GM19372 (cell line): ENCODE data around the gene CDH8.
"Not testable (repeated sequence)": the region's sequence is repeated elsewhere in the genome, so short reads cannot be mapped to it uniquely, and the experiment has no call there.

Experiments
- ATAC-seq: cut with Tn5 transposase; IDR thresholded peaks from one replicate; pipeline ENCODE4 v1.9.1; 2021; ENCODE audit warnings: mild to moderate bottlenecking, low read depth, moderate library complexity; ENCODE audit not compliant: unreplicated experiment

Gene CDH8

DNA sequence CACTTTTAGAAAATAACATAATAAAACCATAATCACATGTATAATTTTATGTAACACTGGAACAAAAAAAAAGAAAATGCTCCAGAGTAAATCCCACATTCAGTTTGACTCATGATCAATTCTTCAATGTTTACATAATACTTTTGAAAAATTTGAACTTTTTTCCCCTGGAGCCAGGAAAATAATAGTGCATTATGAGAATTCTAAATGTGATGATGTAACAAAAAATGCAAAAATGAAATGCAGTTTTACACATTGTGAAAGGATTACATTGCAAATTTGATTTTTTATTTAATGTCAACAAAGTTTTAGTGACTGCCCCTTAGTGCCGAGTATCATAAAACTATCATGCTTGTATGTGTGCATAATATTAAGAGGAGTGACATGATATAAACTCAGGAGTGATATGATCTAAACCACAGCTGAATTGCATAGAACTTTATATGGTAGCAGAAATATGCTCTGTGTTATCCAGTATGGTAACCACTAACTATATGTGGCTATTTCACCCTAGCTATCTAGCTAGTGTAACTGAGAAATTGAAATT lies 238.2 kb downstream of the CDH8 start:
- no peak for ATAC-seq

DNA sequence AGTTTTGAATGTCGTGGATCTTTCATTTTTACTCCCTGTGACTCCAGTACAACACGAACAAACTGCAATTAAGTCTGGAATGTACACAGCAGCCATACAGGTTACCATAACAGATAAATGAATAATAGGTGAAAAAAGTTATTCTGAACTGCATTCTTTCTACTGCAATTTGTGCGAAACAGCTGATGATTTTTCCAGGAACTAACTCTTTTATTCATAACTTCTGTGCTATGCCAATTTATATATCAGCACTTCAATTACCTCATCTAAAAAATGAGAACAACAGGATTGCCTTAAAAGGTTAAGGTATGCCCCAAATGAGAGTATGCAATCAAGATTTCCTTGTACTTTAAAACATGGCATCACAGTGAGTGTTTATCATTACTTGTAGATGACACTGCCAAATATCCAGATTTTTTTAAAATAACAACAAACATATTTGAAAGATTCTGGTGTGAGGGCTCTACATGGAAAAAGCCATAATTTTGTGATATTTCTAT lies 238.9 kb downstream of the CDH8 start:
- ATAC-seq, result no peak

DNA sequence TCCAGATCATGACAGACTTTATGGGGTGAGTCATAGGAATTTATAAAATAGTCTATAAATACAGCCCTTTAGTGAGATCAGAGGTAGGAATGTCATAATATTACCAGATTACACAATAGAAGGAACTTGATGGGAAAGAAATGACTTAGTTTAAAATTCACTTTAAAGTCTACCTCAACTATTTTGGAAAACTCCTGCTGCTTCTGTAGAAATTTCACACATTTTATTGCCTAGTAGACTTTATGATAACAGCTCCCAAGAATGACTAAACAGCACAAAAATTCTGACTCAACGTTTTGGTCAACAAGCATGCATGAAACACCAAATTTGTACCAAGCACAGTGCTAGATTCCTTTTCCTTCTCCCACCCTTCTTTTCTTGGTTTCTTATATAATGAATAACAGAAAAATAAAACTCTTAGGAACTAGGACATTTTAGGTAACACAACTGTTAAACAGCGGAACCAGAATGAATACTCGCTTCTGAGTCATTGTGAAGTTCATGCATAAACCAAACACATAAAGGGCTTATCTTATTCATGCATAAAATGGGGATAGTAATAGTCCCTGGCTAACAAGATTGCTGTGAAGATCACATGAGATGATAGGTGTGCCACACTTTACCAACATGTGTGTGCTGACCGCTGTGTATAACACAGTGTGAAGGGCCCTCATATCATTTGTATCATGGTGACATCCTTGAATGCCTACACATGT lies 243.9 kb downstream of the CDH8 start:
- no peak for ATAC-seq

DNA sequence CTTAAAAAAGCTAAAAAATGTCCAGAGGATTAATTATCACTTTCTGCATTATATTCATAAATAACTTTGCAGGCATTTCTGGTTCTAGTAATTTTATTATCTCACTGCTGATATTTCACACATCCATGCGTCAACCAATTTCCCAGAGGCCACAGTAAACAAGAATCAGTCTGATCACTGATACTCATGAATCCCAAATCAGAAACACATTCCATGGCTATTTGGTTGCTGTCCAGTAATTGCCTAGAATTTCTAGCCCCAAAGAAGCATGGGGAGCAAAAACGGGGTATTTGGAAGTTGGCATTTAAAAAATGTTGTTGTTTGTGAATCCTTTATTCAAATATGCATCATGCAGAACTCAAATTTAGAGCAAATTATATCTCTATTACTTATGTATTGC lies 244.8 kb downstream of the CDH8 start:
- no peak for ATAC-seq

DNA sequence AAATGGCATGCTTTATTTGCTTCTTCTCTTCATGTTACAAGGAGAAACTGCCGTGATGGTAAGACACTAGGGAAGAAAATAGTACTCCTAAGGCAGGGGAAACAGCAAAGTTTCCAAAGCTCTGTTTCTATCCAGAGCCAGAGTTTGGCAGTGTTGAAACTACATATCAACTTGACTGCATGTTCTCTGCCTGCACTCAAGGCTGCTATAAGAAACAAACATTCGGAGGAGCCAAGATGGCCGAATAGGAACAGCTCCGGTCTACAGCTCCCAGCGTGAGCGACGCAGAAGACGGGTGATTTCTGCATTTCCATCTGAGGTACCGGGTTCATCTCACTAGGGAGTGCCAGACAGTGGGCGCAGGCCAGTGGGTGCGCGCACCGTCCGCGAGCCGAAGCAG lies 254.4 kb downstream of the CDH8 start:
- ATAC-seq, result not testable (repeated sequence)

DNA sequence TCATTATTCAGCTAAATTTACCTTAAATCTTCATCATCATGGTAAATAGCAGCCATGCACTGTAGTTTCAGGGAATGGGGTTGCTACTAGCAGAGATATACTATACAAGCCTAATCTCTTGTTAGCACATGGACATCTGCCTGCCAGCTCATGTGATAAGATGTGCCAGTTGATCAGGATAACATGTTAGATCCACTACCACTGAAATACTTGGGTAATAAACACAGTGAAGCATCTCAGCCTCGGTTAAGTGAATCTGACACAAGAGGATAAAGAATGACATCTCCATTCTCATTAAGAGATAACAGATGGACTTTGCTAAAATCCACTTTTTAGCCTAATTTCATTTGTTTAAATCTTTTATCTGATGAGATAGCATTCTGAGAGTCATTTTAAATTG lies 256.1 kb downstream of the CDH8 start:
- ATAC-seq, result no peak

DNA sequence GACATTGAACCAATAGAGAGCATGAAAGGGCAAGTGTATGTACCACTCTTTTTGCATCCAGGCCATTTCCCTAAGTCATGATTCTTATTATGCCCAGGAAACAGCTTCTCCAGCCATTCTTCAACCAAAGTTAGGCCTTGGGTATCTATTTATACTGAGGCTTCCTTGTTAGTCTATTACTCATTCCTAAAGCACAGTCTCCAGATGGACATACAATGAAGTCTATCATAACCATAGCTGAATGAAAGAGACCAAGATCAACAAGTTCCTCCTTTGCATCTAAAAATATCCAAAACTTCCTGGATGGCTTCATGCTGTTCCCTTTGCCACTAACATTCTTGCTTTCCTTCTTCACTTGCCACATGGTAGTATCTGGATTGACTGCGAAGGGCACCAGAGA lies 265.9 kb downstream of the CDH8 start:
- ATAC-seq, result no peak

DNA sequence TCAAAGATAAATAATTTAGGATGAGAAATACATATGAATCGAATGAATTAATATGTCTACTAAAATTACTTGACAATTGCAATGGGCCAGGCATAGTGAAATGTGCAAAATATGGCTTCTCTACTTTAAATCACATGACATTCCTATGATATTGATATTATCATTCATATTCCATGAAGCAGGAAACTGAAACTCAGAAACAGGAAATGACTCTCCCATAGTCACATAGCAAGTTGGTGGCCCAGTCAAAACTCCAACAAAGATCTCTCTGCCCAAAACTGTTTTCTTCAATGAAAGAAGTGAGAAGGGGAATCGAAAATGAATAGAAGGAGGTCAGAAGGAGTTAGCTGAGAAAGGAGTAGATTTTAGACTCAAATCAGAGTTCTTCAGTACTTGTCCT lies 272.2 kb downstream of the CDH8 start:
- no peak for ATAC-seq

DNA sequence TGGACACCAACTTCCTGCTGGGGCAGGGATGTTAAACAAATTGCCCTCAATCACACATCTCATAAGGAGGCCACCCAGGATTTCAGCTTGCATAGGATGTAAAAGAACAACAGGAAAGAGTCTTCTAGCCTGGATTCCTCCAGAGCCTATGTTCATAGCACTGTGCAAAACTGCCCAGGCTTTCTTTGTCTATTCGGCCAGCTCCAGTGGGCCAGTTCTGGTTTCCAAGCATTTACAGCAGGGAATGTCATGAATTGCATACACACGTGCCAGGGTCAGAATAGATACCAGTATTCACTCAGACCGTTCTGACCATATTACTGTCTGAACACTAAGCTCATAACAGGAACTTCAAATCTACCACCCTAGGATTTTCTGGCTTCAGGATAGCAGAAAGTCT lies 273.2 kb downstream of the CDH8 start:
- no peak for ATAC-seq

DNA sequence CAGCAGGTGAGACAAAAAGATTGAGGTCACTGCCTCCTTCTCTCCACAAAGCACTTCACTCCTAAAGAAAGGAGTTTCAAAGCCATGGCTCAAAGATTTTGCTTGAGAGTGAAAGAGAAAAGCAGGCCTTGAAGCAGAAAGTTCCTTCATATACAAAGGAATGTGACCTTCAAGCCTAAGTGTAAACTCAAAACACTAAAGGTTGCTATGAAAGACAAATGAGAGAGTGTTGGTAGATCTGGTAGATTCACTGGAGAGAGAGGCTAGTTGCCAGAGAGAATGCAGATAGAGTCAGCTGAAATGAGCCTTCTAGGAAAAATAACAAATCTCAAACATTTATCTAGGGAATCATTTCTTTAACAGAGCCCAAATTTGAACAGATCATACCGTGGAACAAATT lies 305.2 kb downstream of the CDH8 start:
- no peak for ATAC-seq

DNA sequence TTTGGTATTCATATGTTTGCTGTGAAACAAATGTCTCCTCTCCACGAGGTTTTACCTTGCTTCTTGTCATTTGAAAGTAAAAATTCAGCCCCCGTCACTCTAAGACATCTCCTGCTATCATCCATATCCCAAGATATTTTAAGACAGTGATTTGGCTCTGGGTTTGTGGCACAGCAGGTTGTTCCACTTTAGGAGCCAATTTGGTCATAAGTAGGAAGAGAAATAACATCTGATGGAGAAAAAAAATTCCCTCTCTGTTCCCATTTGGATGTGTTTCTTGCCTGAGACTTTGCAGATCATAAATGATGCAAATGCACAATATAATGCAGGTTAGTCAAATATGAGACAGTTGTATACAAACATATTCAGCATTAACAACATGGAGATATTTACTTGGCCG lies 309.5 kb downstream of the CDH8 start:
- ATAC-seq, result no peak

DNA sequence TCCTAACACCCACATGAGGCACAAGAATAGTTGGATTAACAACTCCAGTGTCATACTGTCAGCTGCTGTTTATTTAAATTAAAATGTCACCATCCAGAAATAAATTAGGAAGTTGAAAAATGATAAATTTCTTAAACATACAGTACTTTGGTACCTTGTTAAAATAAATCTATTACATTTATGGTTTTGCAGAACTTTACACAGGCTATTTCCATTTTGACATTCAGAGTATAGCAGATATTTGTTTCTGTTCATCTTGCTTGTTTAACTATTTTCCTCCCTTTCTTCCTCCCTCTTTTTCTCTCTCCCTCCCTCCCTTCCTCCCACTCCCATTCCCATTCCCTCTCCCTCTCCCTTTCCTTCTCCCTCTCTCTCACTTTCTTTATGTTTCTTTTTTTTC lies 310.1 kb downstream of the CDH8 start:
- no peak for ATAC-seq

DNA sequence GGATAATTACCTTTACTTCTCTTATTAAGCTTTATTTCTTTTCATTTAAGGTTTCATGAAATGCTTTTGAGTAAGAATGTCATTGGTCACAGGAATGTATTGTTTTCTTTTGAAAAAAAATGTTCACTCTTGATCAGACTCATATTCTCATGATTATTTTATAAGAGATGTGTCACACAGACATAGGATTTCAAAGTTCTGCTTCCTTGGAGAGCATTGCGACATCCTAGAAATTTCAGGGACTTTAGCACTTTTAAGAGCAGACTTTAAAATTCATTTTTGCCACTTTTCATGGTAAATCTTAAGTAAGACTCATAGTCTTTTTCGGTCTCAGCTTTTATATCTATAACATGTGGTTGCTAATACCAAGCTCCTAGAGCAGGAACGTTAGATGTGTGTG lies 314.7 kb downstream of the CDH8 start:
- no peak for ATAC-seq

DNA sequence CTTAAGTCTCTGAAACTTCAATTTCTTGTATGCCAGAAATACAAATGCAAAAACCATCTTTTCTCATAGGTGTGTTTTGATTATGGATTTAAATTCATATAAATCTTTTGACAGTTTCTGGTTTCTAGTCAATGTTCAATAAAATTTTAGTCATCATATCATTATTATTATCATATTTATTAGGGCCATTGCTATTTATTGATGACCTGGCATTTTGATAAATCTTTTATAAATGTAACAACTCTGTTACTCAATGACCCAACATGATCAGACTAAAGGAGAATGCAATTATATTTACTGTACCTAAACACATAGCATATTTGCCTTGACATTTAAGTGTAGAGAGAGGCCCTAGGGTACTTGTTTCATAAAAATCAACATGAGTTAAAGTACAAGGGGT lies 320.8 kb downstream of the CDH8 start:
- no peak for ATAC-seq

DNA sequence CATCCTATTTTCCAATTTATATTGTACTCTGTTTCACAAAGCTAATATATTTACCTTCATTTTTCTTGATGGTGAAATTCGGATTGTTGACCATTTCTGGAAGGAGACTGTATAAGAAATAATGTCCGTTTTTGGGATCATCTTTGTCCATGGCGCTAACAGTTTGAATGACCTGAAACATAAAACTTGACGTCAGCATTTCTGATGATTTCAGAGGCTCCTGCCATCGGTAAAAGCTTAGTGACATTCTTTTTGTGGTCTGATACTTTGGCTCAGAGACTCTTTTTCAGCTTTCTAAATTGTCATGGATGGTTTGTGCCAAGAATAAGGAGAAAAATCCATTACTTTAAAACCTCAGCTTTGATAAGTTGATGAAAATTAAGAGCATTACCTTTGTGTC lies 322.5 kb downstream of the CDH8 start:
- no peak for ATAC-seq

DNA sequence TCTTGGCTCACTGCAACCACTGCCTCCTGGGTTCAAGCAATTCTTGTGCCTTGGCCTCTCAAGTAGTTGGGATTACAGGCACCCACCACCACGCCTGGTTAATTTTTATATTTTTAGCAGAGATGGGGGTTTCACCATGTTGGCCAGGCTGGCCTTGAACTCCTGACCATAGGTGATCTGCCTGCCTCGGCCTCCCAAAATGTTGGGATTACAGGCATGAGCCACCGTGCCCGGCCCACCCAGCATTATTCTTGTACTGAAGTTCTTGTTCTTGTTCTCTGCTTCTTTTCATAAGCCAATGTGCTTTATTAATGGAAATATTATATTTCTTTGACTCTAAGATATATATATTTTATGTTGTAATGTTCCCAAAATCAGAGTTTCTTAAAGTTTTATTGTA lies 336.6 kb downstream of the CDH8 start:
- not testable (repeated sequence) for ATAC-seq

DNA sequence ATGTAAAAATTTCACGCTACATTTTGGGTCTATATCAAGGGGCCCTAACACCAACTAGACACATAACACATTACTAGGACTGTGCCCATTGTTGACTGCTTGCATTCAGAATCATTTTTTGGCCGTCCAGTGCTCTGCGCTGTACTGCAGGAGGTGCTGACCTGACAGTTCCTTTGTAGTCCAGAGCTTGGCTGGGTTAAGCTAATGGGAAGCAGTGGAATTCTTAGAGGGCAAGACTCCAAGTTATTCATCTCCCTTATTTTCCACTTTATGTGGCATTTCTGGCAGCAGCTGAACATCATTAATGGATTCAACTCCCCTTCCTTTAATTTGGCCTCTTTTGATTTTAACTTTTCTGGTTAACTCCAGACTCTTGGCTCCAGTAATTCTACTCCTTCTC lies 351.7 kb downstream of the CDH8 start:
- no peak for ATAC-seq

DNA sequence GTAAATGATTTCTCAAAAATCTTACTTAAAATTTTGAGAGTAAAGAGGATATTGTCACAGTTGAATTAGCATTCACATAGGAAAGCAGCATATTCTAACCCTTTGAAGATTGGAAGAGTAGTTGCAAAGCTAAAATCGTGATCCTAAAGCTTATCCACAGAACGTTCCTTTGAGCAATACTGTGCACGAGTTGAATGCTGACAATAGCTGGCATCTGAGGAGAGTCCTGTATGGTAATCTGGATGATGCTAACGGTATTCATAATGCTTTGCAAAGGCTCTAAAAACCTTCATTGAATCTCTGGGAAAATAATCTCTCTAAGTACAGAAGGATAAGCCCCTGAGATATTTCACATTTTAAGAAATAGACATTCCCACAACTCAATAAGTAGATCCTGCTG lies 354.6 kb downstream of the CDH8 start:
- ATAC-seq, result no peak

DNA sequence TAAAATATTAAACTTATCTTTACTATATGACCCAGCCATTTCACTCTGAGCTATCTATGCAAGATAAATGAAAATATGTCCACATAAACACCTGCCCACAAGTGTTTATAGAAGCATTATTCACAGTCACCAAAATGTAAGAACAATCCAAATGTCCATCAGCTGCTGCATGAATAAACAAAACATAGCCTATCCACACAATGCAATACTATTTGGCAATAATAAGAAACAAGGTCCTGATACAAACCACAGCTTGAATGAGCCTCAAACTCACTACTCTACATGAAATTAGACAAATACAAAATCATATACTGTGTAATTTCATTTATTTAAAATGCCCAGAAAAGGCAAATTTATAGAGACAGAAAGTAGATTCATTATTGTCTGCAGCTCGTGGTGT lies 355.1 kb downstream of the CDH8 start:
- no peak for ATAC-seq

DNA sequence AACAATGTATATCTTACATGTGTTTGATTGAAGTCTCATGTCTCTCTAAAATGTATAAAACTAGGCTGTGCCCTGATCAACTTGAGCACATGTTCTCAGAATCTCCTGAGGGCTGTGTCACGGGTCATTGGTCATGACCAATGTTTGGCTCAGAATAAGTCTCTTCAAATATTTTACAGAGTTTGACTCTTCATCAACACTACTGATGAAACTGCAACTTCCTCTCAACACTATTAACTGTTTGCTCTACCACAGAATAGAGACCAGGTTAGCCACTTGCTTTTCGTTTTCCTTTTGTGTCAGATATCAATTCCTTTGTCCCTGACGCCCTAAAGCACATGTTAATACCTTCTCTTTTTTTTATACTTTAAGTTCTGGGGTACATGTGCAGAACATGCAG lies 358.1 kb downstream of the CDH8 start:
- no peak for ATAC-seq

DNA sequence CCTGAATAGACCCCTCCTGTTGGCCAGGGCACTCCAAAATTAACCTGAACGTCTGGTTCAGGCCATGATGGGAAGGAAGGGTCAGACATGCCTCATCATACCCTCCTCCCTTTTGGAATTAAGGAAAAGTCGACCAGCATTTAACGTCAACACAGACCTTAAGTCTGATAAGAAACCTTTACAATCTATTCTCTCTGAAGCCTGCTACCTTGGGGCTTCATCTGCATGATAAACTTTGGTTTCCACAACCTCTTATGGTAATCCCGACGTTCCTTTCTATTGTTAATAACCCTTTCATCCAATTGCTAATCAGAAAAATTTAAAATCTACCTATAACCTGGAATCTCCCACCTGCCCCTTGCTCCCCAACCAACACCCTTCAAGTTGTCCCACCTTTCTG lies 358.5 kb downstream of the CDH8 start:
- no peak for ATAC-seq

DNA sequence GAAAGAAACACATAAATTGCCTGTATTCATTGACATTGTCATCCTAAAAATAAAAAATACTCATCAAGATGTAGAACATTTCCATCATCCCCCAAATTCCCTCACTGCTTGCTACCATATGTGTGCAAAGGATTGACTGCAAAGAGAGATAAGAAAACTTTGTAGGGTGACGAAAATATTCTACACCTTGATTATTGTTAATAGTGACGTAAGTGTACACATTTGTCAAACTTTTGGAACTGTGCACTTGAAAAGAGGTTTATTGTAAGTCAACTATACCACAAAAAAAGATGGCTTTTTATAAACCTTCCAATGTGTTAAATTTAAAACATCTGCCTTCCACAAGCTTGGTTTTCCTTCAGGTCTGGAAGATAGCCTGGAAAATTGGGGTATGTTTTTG lies 359.5 kb downstream of the CDH8 start:
- no peak for ATAC-seq

DNA sequence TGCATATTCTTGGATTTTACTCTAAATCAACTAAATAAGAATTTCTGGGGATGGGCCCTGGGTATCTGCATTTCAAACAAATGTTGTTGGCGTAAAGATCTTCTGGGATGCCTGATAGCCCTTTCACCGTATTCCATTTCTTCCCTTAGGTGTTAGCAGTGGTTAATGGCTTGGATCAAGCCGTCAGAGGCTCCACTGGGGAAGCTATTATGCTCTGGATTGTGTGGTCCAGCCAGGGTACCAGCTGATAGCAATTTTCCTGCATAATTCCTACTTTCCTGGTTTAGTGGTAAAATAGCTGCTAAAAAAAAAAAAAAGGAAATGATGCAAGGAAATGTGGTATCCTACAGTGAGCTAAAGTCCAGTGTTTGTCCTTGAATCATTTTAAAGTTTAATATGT lies 365.1 kb downstream of the CDH8 start:
- ATAC-seq, result no peak
